ENCODE data around the gene ABCC10. TPM values are rescaled to one million over a fixed set of nuclear protein-coding genes. Genes with fewer than 3 reads are reported as not detected.
A peak's percentile ranks its signal among the peaks of the same experiment; 100 is the strongest.

The ABCC10 gene
- total RNA-seq, 1 donor from 2014 or later: 40.0 TPM

GRCh38 chr6:43444036-43444435, 16.7 kb downstream of the ABCC10 start:
- Mint-ChIP-seq H3K4me3 (no peak overlapping the region), H3K27me3 (no peaks in the 10 kb centered on the region), H3K9me3 (no peaks in the 10 kb centered on the region), H3K36me3 (ENCODE audit: low read depth) (peaks cover 38% of the 10 kb centered on the region), H3K4me1 (no peaks in the 10 kb centered on the region), H3K27ac (no peak overlapping the region)
- DNase-seq: no peak
- intact Hi-C loops (cut with micrococcal nuclease): no loop called here

DNA sequence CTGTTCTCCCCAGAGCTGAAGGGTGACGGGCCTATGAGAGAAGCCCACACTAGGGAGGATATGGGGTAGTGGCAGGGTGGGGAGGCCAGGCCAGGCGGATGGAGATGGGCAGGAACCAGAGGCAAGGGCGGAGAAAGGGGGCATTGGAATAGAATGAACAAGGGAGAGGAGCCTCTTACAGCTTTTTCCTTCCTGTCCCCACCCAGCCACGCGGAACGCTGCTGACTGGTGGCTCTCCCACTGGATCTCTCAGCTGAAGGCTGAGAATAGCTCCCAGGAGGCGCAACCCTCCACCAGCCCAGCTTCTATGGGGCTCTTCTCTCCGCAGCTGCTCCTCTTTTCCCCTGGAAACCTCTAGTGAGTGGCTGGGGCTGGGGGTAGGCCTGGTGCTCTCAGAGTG, 17.2 kb downstream of the ABCC10 start:
- no peak overlapping the region for H3K4me3 Mint-ChIP-seq
- no peaks in the 10 kb centered on the region for H3K27me3 Mint-ChIP-seq
- no peaks in the 10 kb centered on the region for H3K9me3 Mint-ChIP-seq

GRCh38 chr6:43445576-43445975, 18.2 kb downstream of the ABCC10 start:
- Mint-ChIP-seq H3K9me3 (no peaks in the 10 kb centered on the region), H3K36me3 (ENCODE audit: low read depth) (peaks cover 41% of the 10 kb centered on the region), H3K27ac (no peak overlapping the region), H3K4me3 (no peak overlapping the region), H3K4me1 (no peaks in the 10 kb centered on the region), H3K27me3 (no peaks in the 10 kb centered on the region)
- intact Hi-C loops (cut with micrococcal nuclease): no loop called here
- no peak for DNase-seq

More for the DNA sequence above, 17.2 kb downstream of the ABCC10 start:
- intact Hi-C loops (cut with micrococcal nuclease): no loop called here
- no peak for DNase-seq
- Mint-ChIP-seq H3K27ac (no peak overlapping the region), H3K4me1 (no peaks in the 10 kb centered on the region), H3K36me3 (ENCODE audit: low read depth) (peaks cover 38% of the 10 kb centered on the region)

GRCh38 chr6:43447604-43448003, 20.3 kb downstream of the ABCC10 start:
- H3K9me3 Mint-ChIP-seq: no peaks in the 10 kb centered on the region
- no peak overlapping the region for H3K4me3 Mint-ChIP-seq
- peaks cover 43% of the 10 kb centered on the region for H3K36me3 Mint-ChIP-seq (ENCODE audit: low read depth)
- no peaks in the 10 kb centered on the region for H3K27me3 Mint-ChIP-seq
- no peak for DNase-seq
- no peak overlapping the region for H3K27ac Mint-ChIP-seq
- H3K4me1 Mint-ChIP-seq: no peaks in the 10 kb centered on the region
- intact Hi-C loops (cut with micrococcal nuclease): no loop called here

DNA sequence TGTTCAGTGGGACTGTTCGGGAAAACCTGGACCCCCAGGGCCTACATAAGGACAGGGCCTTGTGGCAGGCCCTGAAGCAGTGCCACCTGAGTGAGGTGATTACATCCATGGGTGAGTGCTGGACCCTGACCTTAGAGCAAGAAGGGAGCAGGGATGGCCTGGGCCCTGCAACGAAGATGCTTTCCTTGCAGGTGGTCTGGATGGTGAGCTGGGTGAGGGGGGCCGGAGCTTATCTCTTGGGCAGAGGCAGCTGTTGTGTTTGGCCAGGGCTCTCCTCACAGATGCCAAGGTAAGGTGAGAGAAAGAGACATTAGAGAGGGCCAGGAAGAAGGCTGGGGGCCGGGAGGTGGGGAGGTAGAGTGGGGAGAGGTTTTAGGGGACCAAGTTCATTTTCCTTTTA, 21.6 kb downstream of the ABCC10 start:
- no peaks in the 10 kb centered on the region for H3K4me1 Mint-ChIP-seq
- intact Hi-C loops (cut with micrococcal nuclease): no loop called here
- no peak overlapping the region for H3K4me3 Mint-ChIP-seq
- H3K27ac Mint-ChIP-seq: no peak overlapping the region
- H3K9me3 Mint-ChIP-seq: no peaks in the 10 kb centered on the region
- peaks cover 2% of the 10 kb centered on the region for H3K27me3 Mint-ChIP-seq
- no peak for DNase-seq
- H3K36me3 Mint-ChIP-seq (ENCODE audit: low read depth): peaks cover 40% of the 10 kb centered on the region

DNA sequence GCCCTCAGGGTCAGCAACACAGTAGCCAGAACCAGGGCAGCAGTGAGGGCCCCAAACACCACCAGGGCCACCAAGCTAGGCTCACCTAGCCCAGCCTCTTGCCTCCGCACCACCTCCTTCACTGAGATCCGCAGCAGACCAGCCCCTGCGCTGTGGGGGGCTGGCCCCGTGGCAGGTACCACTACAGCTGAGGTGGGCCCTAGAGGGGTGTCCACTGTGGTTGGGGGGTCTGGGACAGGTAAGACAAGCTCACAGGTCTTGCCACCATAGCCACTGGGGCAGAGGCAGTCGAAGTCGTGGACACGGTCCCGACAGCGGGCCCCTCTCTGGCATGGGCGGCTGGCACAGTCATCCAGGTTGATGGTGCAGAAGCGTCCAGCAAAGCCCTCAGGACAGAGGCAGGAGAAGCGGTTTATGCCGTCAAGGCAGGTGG, 23.4 kb downstream of the ABCC10 start:
- H3K27me3 Mint-ChIP-seq: peaks cover 13% of the 10 kb centered on the region
- H3K4me3 Mint-ChIP-seq: no peak overlapping the region
- H3K27ac Mint-ChIP-seq: no peak overlapping the region
- DNase-seq: no peak
- H3K36me3 Mint-ChIP-seq (ENCODE audit: low read depth): peaks cover 40% of the 10 kb centered on the region
- peaks cover 8% of the 10 kb centered on the region for H3K4me1 Mint-ChIP-seq
- intact Hi-C loops (cut with micrococcal nuclease): no loop called here
- H3K9me3 Mint-ChIP-seq: no peaks in the 10 kb centered on the region

- no peak overlapping the region for H3K27ac Mint-ChIP-seq
- H3K9me3 Mint-ChIP-seq: no peaks in the 10 kb centered on the region
- H3K27me3 Mint-ChIP-seq: peaks cover 20% of the 10 kb centered on the region
- peaks cover 38% of the 10 kb centered on the region for H3K36me3 Mint-ChIP-seq (ENCODE audit: low read depth)
- DNase-seq: no peak
- H3K4me1 Mint-ChIP-seq: peaks cover 13% of the 10 kb centered on the region
- intact Hi-C loops (cut with micrococcal nuclease): no loop called here
- H3K4me3 Mint-ChIP-seq: no peak overlapping the region
Measured at GRCh38 chr6:43451348-43451747, 24.0 kb downstream of the ABCC10 start.

- no peak overlapping the region for H3K4me3 Mint-ChIP-seq
- DNase-seq: no peak
- intact Hi-C loops (cut with micrococcal nuclease): no loop called here
- no peaks in the 10 kb centered on the region for H3K9me3 Mint-ChIP-seq
- H3K27me3 Mint-ChIP-seq: peaks cover 25% of the 10 kb centered on the region
- peaks cover 36% of the 10 kb centered on the region for H3K36me3 Mint-ChIP-seq (ENCODE audit: low read depth)
- peaks cover 15% of the 10 kb centered on the region for H3K4me1 Mint-ChIP-seq
- H3K27ac Mint-ChIP-seq: no peak overlapping the region
Measured at GRCh38 chr6:43451939-43452338, 24.6 kb downstream of the ABCC10 start.

- no peak for DNase-seq
- Mint-ChIP-seq H3K27me3 (peaks cover 26% of the 10 kb centered on the region), H3K36me3 (ENCODE audit: low read depth) (peaks cover 29% of the 10 kb centered on the region), H3K9me3 (no peaks in the 10 kb centered on the region), H3K4me3 (no peak overlapping the region), H3K4me1 (peaks cover 15% of the 10 kb centered on the region), H3K27ac (no peak overlapping the region)
- intact Hi-C loops (cut with micrococcal nuclease): no loop called here
Measured at GRCh38 chr6:43452896-43453295, 25.6 kb downstream of the ABCC10 start.

GRCh38 chr6:43453831-43454230, 26.5 kb downstream of the ABCC10 start:
- peaks cover 15% of the 10 kb centered on the region for H3K4me1 Mint-ChIP-seq
- intact Hi-C loops (cut with micrococcal nuclease): loop anchor here (1.0 kb wide), 2 partner anchors 27 to 52 kb away; partner anchors contain the start of gene ABCC10
- H3K27ac Mint-ChIP-seq: no peak overlapping the region
- no peak for DNase-seq
- peaks cover 26% of the 10 kb centered on the region for H3K27me3 Mint-ChIP-seq
- peaks cover 24% of the 10 kb centered on the region for H3K36me3 Mint-ChIP-seq (ENCODE audit: low read depth)
- H3K4me3 Mint-ChIP-seq: peak overlapping the region; percentile 84
- H3K9me3 Mint-ChIP-seq: no peaks in the 10 kb centered on the region

DNA sequence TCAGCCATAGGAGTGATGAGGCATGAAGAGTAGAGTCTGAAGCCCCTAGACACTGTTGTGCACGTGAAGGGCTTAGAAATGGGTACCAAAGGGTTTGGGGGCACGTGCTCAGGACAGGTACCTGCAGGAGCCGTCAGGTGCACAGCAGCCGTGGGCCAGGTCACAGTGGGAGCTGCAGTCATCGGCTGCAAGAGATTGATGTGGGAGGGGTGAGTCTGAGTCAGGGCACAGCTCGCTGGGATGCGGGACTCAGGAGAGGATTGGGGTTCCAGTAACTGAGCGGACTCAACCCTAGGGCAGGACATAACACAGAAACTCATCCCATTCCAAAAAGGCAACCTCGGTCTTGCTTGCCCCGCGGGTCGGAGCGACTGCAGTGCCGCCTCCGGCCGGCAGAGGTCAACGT, 27.0 kb downstream of the ABCC10 start:
- Mint-ChIP-seq H3K9me3 (no peaks in the 10 kb centered on the region), H3K4me1 (peaks cover 15% of the 10 kb centered on the region), H3K27ac (no peak overlapping the region), H3K36me3 (ENCODE audit: low read depth) (peaks cover 22% of the 10 kb centered on the region), H3K4me3 (peak overlapping the region; percentile 84), H3K27me3 (peaks cover 26% of the 10 kb centered on the region)
- DNase-seq: peak; percentile 92
- intact Hi-C loops (cut with micrococcal nuclease): loop anchor here (1.0 kb wide), 2 partner anchors 27 to 52 kb away; partner anchors contain the start of gene ABCC10

- H3K4me3 Mint-ChIP-seq: peak overlapping the region; percentile 84
- DNase-seq: peak; percentile 71
- peaks cover 30% of the 10 kb centered on the region for H3K27me3 Mint-ChIP-seq
- H3K36me3 Mint-ChIP-seq (ENCODE audit: low read depth): peaks cover 19% of the 10 kb centered on the region
- intact Hi-C loops (cut with micrococcal nuclease): loop anchor here (1.0 kb wide), 2 partner anchors 28 to 51 kb away; partner anchors contain the start of gene ABCC10
- no peaks in the 10 kb centered on the region for H3K9me3 Mint-ChIP-seq
- H3K4me1 Mint-ChIP-seq: peaks cover 15% of the 10 kb centered on the region
- peak overlapping the region; percentile 34 for H3K27ac Mint-ChIP-seq
Measured at GRCh38 chr6:43454696-43455530, 27.6 kb downstream of the ABCC10 start.

DNA sequence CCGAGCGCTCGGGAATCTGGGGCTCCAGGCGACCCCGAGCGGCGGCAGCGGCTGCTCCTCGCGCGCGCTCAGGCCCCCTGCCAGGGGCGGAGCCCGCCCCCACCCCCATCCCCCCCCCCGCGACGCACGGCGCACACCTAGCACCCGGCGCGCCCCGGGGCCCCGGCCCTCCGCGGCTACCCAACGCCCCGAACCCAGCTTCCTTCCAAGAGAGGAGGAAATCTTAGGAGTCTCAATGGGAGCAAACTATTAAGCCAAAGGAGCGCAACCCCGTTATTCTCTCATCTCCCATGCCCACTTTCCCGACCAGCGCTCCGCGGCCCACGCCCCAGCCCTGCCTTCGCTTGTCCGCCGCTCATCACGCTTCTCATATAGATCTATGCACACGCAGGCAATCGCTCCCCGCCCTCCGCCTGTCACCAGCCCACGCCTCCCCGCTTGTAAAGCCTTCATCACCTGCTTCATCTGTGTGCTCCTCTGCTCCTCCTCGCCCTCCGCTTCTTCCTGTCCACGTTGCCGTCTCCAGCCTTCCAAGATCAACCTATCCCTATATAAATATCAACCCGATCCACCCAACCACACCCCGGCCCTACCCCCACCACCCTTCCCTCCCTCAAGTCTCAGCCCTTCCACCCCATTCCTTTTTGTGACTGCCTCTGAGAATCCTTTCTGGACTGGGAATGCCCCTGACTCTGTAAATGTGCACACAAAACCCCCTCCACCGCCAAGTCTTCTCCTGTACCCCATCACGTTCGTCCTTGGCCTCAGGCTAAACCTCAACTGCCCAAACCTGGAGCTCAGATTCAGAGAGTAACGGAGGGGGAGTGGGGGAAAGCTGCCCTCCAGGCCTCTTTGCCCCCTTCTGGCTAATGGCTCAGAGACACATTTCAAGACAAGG, 28.4 kb downstream of the ABCC10 start, which contains the start of gene DLK2:
Gene DLK2, minus strand, starts transcription at position 18 of the 898 bp plus-strand sequence. CDS start 723 bp downstream, outside the sequence.
- H3K4me1 Mint-ChIP-seq: peaks cover 15% of the 10 kb centered on the region
- peaks cover 35% of the 10 kb centered on the region for H3K27me3 Mint-ChIP-seq
- peaks cover 16% of the 10 kb centered on the region for H3K36me3 Mint-ChIP-seq (ENCODE audit: low read depth)
- peak within 1 kb of the TSS; percentile 68 for H3K27ac Mint-ChIP-seq
- H3K4me3 Mint-ChIP-seq: peak within 1 kb of the TSS; percentile 89
- intact Hi-C loops (cut with micrococcal nuclease): no loop called here
- no peaks in the 10 kb centered on the region for H3K9me3 Mint-ChIP-seq
- DNase-seq: peak; percentile 81

GRCh38 chr6:43457643-43458042, 30.3 kb downstream of the ABCC10 start:
- Mint-ChIP-seq H3K4me1 (peaks cover 15% of the 10 kb centered on the region), H3K27ac (no peak overlapping the region), H3K27me3 (peaks cover 45% of the 10 kb centered on the region), H3K4me3 (no peak overlapping the region), H3K9me3 (no peaks in the 10 kb centered on the region), H3K36me3 (ENCODE audit: low read depth) (peaks cover 8% of the 10 kb centered on the region)
- DNase-seq: no peak
- intact Hi-C loops (cut with micrococcal nuclease): no loop called here
